ENCODE data around the gene CDCP1. TPM values are rescaled to one million over a fixed set of nuclear protein-coding genes. Genes with fewer than 3 reads are reported as not detected.
A peak's percentile ranks its signal among the peaks of the same experiment; 100 is the strongest.

Gene CDCP1
- total and polyA plus RNA-seq, 2 donors from 2014 or later = 3.7 to 39.6 TPM

GRCh38 chr3:45042162-45042561, 104.0 kb downstream of the CDCP1 start:
- intact Hi-C loops (cut with DNase I) = no loop called here
- no peaks in the 10 kb centered on the region for H3K4me1 ChIP-seq (ENCODE audit: control insufficient read depth in 2 of 3, insufficient read depth in 2 of 3, low read depth in 1 of 3, low read length in 3 of 3)
- no peak overlapping the region for H3K9ac ChIP-seq (ENCODE audit: low read length in 3 of 3)
- TF ChIP-seq, protein P1, sequence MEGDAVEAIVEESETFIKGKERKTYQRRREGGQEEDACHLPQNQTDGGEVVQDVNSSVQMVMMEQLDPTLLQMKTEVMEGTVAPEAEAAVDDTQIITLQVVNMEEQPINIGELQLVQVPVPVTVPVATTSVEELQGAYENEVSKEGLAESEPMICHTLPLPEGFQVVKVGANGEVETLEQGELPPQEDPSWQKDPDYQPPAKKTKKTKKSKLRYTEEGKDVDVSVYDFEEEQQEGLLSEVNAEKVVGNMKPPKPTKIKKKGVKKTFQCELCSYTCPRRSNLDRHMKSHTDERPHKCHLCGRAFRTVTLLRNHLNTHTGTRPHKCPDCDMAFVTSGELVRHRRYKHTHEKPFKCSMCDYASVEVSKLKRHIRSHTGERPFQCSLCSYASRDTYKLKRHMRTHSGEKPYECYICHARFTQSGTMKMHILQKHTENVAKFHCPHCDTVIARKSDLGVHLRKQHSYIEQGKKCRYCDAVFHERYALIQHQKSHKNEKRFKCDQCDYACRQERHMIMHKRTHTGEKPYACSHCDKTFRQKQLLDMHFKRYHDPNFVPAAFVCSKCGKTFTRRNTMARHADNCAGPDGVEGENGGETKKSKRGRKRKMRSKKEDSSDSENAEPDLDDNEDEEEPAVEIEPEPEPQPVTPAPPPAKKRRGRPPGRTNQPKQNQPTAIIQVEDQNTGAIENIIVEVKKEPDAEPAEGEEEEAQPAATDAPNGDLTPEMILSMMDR (IDR thresholded peaks at IDR 0.05; ENCODE audit: borderline replicate concordance, extremely low read depth, insufficient read depth) = no peak
- H3K27me3 ChIP-seq (ENCODE audit: control insufficient read depth, insufficient read depth, low read length) = no peaks in the 10 kb centered on the region
- no peaks in the 10 kb centered on the region for H3K9me3 ChIP-seq (ENCODE audit: control insufficient read depth in 2 of 3, insufficient read depth in 1 of 3, low read length in 3 of 3)
- DNase-seq = no peak
- no peaks in the 10 kb centered on the region for H3K36me3 ChIP-seq (ENCODE audit: control insufficient read depth in 2 of 3, insufficient read depth in 3 of 3, low read length in 3 of 3)
- H3K4me3 ChIP-seq (ENCODE audit: low read length in 3 of 3) = no peak overlapping the region
- no peak overlapping the region for H3K27ac ChIP-seq (ENCODE audit: low read depth in 2 of 2, low read length in 2 of 2)
- FAIRE-seq = no peak

- no peak overlapping the region for H3K27ac ChIP-seq (ENCODE audit: low read depth in 2 of 2, low read length in 2 of 2)
- no peak for FAIRE-seq
- intact Hi-C loops (cut with DNase I) = no loop called here
Observed at GRCh38 chr3:45041666-45042065, 104.5 kb downstream of the CDCP1 start.

DNA sequence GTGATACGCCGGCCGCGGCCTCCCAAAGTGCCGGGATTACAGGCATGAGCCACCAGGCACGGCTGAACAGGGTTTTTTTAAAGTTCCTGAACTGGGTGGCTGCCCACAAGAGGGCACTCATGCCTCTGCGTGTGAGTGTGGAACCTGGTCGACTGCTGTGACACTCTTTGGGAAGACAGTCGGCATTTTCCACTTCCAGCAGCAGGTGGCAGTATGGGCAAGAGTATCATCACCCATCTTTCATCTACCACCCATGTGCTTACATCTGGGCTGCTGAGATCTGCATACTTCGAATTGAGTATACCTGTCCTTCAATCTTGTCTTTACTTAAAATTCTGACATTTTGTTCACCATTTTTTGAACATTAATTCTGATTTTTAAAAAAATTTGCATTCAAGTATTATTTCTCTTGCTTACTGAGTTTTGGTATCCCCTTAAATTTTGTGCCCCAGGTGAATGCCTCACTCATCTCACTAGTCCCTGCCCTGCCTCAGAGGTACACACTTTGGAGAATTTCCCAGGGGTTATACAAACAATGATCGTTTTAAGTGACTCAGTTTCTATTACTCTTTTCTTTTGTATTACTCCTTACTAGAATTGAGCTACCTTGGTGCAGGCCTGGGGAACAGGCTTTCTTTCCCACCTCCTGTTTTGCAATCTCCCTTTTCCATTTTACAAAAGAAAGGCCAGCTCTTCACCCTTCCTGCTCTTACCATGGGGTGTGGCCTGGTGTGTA, 108.3 kb downstream of the CDCP1 start:
- intact Hi-C loops (cut with DNase I) = loop anchor here (5.0 to 10.0 kb wide), 2 partner anchors 174 to 467 kb away; no protein-coding TSS in a partner anchor
- Histone ChIP-seq H3K9ac (ENCODE audit: low read length in 3 of 3) (no peak overlapping the region), H3K27me3 (ENCODE audit: control insufficient read depth, insufficient read depth, low read length) (no peaks in the 10 kb centered on the region), H3K4me3 (ENCODE audit: low read length in 3 of 3) (peak overlapping the region in 1 of 3 donors; percentile 12), H3K4me1 (ENCODE audit: control insufficient read depth in 2 of 3, insufficient read depth in 2 of 3, low read depth in 1 of 3, low read length in 3 of 3) (peaks cover 0 to 12% (median 0%) of the 10 kb centered on the region in 3 donors), H3K9me3 (ENCODE audit: control insufficient read depth in 2 of 3, insufficient read depth in 1 of 3, low read length in 3 of 3) (no peaks in the 10 kb centered on the region), H3K27ac (ENCODE audit: low read depth in 2 of 2, low read length in 2 of 2) (no peak overlapping the region), H3K36me3 (ENCODE audit: control insufficient read depth in 2 of 3, insufficient read depth in 3 of 3, low read length in 3 of 3) (no peaks in the 10 kb centered on the region)
- peak; percentile 92 to 97 (median 94) for DNase-seq
- FAIRE-seq = peak; percentile 97
- TF ChIP-seq, protein P1 (IDR thresholded peaks at IDR 0.05; ENCODE audit: borderline replicate concordance, extremely low read depth, insufficient read depth) = peak; percentile 95

More at GRCh38 chr3:45041666-45042065, 104.5 kb downstream of the CDCP1 start:
- DNase-seq = no peak
- TF ChIP-seq, protein P1 (IDR thresholded peaks at IDR 0.05; ENCODE audit: borderline replicate concordance, extremely low read depth, insufficient read depth) = no peak
- Histone ChIP-seq H3K9me3 (ENCODE audit: control insufficient read depth in 2 of 3, insufficient read depth in 1 of 3, low read length in 3 of 3) (no peaks in the 10 kb centered on the region), H3K4me1 (ENCODE audit: control insufficient read depth in 2 of 3, insufficient read depth in 2 of 3, low read depth in 1 of 3, low read length in 3 of 3) (no peaks in the 10 kb centered on the region), H3K36me3 (ENCODE audit: control insufficient read depth in 2 of 3, insufficient read depth in 3 of 3, low read length in 3 of 3) (no peaks in the 10 kb centered on the region), H3K4me3 (ENCODE audit: low read length in 3 of 3) (no peak overlapping the region), H3K27me3 (ENCODE audit: control insufficient read depth, insufficient read depth, low read length) (no peaks in the 10 kb centered on the region), H3K9ac (ENCODE audit: low read length in 3 of 3) (no peak overlapping the region)
